CD4-positive, alpha-beta T cell treated with Interferon alpha-2 for 1 hour (primary cell): ENCODE measurements around the gene MCTP1.

ENCODE experiments used
- DNase-seq, 2 donors: peaks; one replicate each; pipeline ENCODE4 v3.0.0-alpha.2; 2020 to 2022

The MCTP1 gene

GRCh38 chr5:95284572-95285408 is at the start of gene MCTP1:
Gene MCTP1 (minus strand): TSS chr5:95285094.
- DNase-seq = no peak

GRCh38 chr5:95332158-95332557 is 47.3 kb upstream of the MCTP1 start:
- no peak for DNase-seq

- no peak for DNase-seq
These were observed 46.5 kb upstream of the MCTP1 start for GRCh38 chr5:95331358-95331757.

- DNase-seq = no peak
These were observed 42.3 kb upstream of the MCTP1 start for GRCh38 chr5:95327211-95327610.

- DNase-seq = no peak
These were observed 32.8 kb upstream of the MCTP1 start for GRCh38 chr5:95317687-95318086.

GRCh38 chr5:95317085-95317484 is 32.2 kb upstream of the MCTP1 start:
- DNase-seq = no peak

GRCh38 chr5:95304711-95305110 is 19.8 kb upstream of the MCTP1 start:
- no peak for DNase-seq

- DNase-seq = no peak
These were observed 13.8 kb upstream of the MCTP1 start for GRCh38 chr5:95298651-95299050.

GRCh38 chr5:95296291-95296690 is 11.4 kb upstream of the MCTP1 start:
- DNase-seq = no peak

- no peak for DNase-seq
These were observed 488 bp upstream of the MCTP1 start for GRCh38 chr5:95285409-95285755.

GRCh38 chr5:95283761-95284571 is 928 bp downstream of the MCTP1 start:
- peak in 1 of 2 donors; percentile 2 for DNase-seq

GRCh38 chr5:95283022-95283615 is 1.8 kb downstream of the MCTP1 start:
- no peak for DNase-seq

- no peak for DNase-seq
These were observed 3.7 kb downstream of the MCTP1 start for GRCh38 chr5:95281226-95281625.

GRCh38 chr5:95280401-95281095 is 4.3 kb downstream of the MCTP1 start:
- no peak for DNase-seq

GRCh38 chr5:95274011-95274410 is 10.9 kb downstream of the MCTP1 start:
- DNase-seq = no peak

- DNase-seq = no peak
These were observed 12.5 kb downstream of the MCTP1 start for GRCh38 chr5:95272316-95272929.

- no peak for DNase-seq
These were observed 21.8 kb downstream of the MCTP1 start for GRCh38 chr5:95262933-95263660.

GRCh38 chr5:95261437-95262175 is 23.3 kb downstream of the MCTP1 start:
- DNase-seq = peak; percentile 27 to 54

GRCh38 chr5:95256991-95257390 is 27.9 kb downstream of the MCTP1 start:
- DNase-seq = no peak

GRCh38 chr5:95256446-95256845 is 28.4 kb downstream of the MCTP1 start:
- DNase-seq = no peak

- no peak for DNase-seq
These were observed 32.1 kb downstream of the MCTP1 start for GRCh38 chr5:95252801-95253200.
